Stimulated activated CD4-positive, alpha-beta T cell treated with anti-CD3 and anti-CD28 coated beads, Interleukin-1b, Interleukin-23, amount 100 ng/mL, for 24 hours (primary cell): ENCODE results near the gene PMEL.
"Not testable (repeated sequence)": the region's sequence is repeated elsewhere in the genome, so short reads cannot be mapped to it uniquely, and the experiment has no call there.

Experiments
- DNase-seq, 4 experiments: peaks; one replicate each; pipeline ENCODE4 v3.0.0-alpha.2; 2020; ENCODE audit warnings: low read depth in 4 of 4, low spot score in 1 of 4

The PMEL gene

GRCh38 chr12:55983232-55983842 is 17.5 kb upstream of the PMEL start:
- DNase-seq, result no peak

- DNase-seq, result no peak
These were observed 16.6 kb upstream of the PMEL start for GRCh38 chr12:55982319-55982936.

- DNase-seq, result not testable (repeated sequence)
These were observed 16.0 kb upstream of the PMEL start for GRCh38 chr12:55981882-55982281.

GRCh38 chr12:55979069-55979468 is 13.2 kb upstream of the PMEL start:
- no peak for DNase-seq

GRCh38 chr12:55978393-55978792 is 12.6 kb upstream of the PMEL start:
- no peak for DNase-seq

GRCh38 chr12:55974308-55974730 is 8.5 kb upstream of the PMEL start:
- peak in 2 of 4 experiments; percentile 10 to 19 for DNase-seq

- DNase-seq, result peak; percentile 87 to 96 (median 94)
These were observed 7.9 kb upstream of the PMEL start, which contains the start of gene RAB5B for GRCh38 chr12:55973599-55974307. Gene RAB5B (plus strand): TSS chr12:55974078. CDS start chr12:55986961, 12,883 bp downstream.

GRCh38 chr12:55972911-55973598 is 7.2 kb upstream of the PMEL start:
- DNase-seq, result no peak

- DNase-seq, result no peak
These were observed 6.6 kb upstream of the PMEL start for GRCh38 chr12:55972456-55972855.

GRCh38 chr12:55972042-55972441 is 6.2 kb upstream of the PMEL start:
- DNase-seq, result no peak

GRCh38 chr12:55970775-55971174 is 4.9 kb upstream of the PMEL start:
- no peak for DNase-seq

- DNase-seq, result no peak
These were observed 3.5 kb upstream of the PMEL start for GRCh38 chr12:55969356-55969755.

GRCh38 chr12:55966408-55967281 is 803 bp upstream of the PMEL start, which contains the start of gene CDK2:
Gene CDK2 (plus strand): TSS chr12:55966830. CDS start chr12:55967009, 179 bp downstream.
- DNase-seq, result peak; percentile 83 to 94 (median 86)

GRCh38 chr12:55965240-55965639 is 602 bp downstream of the PMEL start:
- no peak for DNase-seq

GRCh38 chr12:55963760-55964159 is 2.1 kb downstream of the PMEL start:
- no peak for DNase-seq

GRCh38 chr12:55957106-55957859 is 8.6 kb downstream of the PMEL start:
- DNase-seq, result no peak

- peak in 2 of 4 experiments; percentile 28 to 36 for DNase-seq
These were observed 9.9 kb downstream of the PMEL start for GRCh38 chr12:55955800-55956508.

GRCh38 chr12:55955344-55955743 is 10.5 kb downstream of the PMEL start:
- no peak for DNase-seq

GRCh38 chr12:55946553-55946952 is 19.3 kb downstream of the PMEL start:
- DNase-seq, result no peak
